Measurements from ENCODE around the gene EDIL3.

DNA sequence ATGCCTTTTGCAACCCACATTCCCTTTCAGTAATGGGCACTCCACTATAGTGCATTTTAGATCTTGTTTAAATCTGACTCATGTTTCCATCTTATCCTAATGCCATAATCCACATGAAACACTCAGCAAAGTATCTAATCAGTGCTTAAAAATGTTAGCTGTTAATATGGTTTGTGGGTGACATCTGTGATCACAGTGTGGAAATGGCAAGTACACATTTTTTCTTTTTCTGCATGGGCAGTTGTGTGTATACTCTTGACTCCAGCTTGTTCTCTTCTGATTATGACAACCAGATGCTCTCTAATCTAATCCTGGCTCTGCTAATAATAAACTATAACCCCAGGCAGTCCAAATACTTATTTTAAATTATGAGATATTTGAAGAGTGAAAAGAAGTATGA is 103.3 kb downstream of the EDIL3 start:
- TF ChIP-seq CTCF (IDR thresholded peaks at IDR 0.05) (no peak), POLR2A (IDR thresholded peaks at IDR 0.05) (no peak)

Measured in esophagus squamous epithelium (tissue), 4 donors.